Ascending aorta (tissue), 2 donors: ENCODE data around the gene TMEM266. TPM values are rescaled to one million over a fixed set of nuclear protein-coding genes. Genes with fewer than 3 reads are reported as not detected.

Experiments used
- DNase-seq, 2 donors: peaks; one replicate each; pipeline ENCODE4 v3.0.0-alpha.2; 2019; ENCODE audit warnings: low spot score in 2 of 2
- H3K27ac ChIP-seq, 2 donors: fragments of 200-600 bp; sonication (generic); one replicate each; pipeline ENCODE4 v1.5.1; 2016 to 2017; ENCODE audit warnings: mild to moderate bottlenecking in 1 of 2
- H3K27me3 ChIP-seq: fragments of 200-600 bp; sonication (generic); one replicate; pipeline ENCODE4 v1.5.1; 2017
- H3K36me3 ChIP-seq, 2 donors: fragments of 200-600 bp; sonication (generic); one replicate each; pipeline ENCODE4 v1.5.1; 2016
- H3K4me1 ChIP-seq, 2 donors: fragments of 200-600 bp; sonication (generic); one replicate each; pipeline ENCODE4 v1.5.1; 2016 to 2017; ENCODE audit warnings: mild to moderate bottlenecking in 1 of 2
- H3K4me3 ChIP-seq, 2 donors: fragments of 200-600 bp; sonication (generic); one replicate each; pipeline ENCODE4 v1.5.1; 2016 to 2017; ENCODE audit warnings: mild to moderate bottlenecking in 1 of 2
- H3K9me3 ChIP-seq, 2 donors: fragments of 200-600 bp; sonication (generic); one replicate each; pipeline ENCODE4 v1.5.1; 2016
- CTCF ChIP-seq, 3 experiments: fragments of 200-600 bp in 2 of 3; fragments of 450-650 bp in 1 of 3; sonication (generic) in 2 of 3; IDR thresholded peaks; one replicate each; pipeline ENCODE4 v1.5.1; 2016 to 2019; ENCODE audit warnings: antibody characterized with exemption in 3 of 3, mild to moderate bottlenecking in 1 of 3, moderate library complexity in 1 of 3
- intact Hi-C: fragments of 100-400 bp; cut with DNase I; formaldehyde crosslinking; loops from one replicate; pipeline ENCODE4 v1.15.1; 2023
- total RNA-seq: library from RNA; depleted of rRNA; stranded (reverse); fragments of >200 nt; gene quantifications from one replicate; pipeline ENCODE4 v1.1.0, GENCODE V29; 2016

Gene TMEM266
- total RNA-seq, 1 donor from 2014 or later: not detected

- intact Hi-C loops: no loop called here
- Histone ChIP-seq H3K27me3 (no peaks in the 10 kb centered on the region), H3K36me3 (peaks cover 0 to 42% of the 10 kb centered on the region in 2 donors), H3K4me1 (peaks cover 0 to 2% of the 10 kb centered on the region in 2 donors), H3K27ac (no peak overlapping the region), H3K4me3 (no peak overlapping the region), H3K9me3 (no peaks in the 10 kb centered on the region)
- DNase-seq: peak in 1 of 2 donors; percentile 48
- TF ChIP-seq CTCF (IDR thresholded peaks at IDR 0.05): no peak
These were observed 148.4 kb downstream of the TMEM266 start for GRCh38 chr15:76208084-76208785.

GRCh38 chr15:76208786-76209424 lies 149.1 kb downstream of the TMEM266 start:
- Histone ChIP-seq H3K4me3 (no peak overlapping the region), H3K36me3 (peaks cover 0 to 48% of the 10 kb centered on the region in 2 donors), H3K27ac (no peak overlapping the region), H3K27me3 (no peaks in the 10 kb centered on the region), H3K9me3 (no peaks in the 10 kb centered on the region), H3K4me1 (peaks cover 0 to 2% of the 10 kb centered on the region in 2 donors)
- peak in 1 of 2 donors; percentile 40 for DNase-seq
- TF ChIP-seq CTCF (IDR thresholded peaks at IDR 0.05): no peak
- intact Hi-C loops: no loop called here

GRCh38 chr15:76209523-76209922 lies 149.7 kb downstream of the TMEM266 start:
- TF ChIP-seq CTCF (IDR thresholded peaks at IDR 0.05): no peak
- H3K27ac ChIP-seq: no peak overlapping the region
- peaks cover 0 to 2% of the 10 kb centered on the region in 2 donors for H3K4me1 ChIP-seq
- H3K36me3 ChIP-seq: peaks cover 3 to 53% of the 10 kb centered on the region in 2 donors
- H3K9me3 ChIP-seq: no peaks in the 10 kb centered on the region
- no peak overlapping the region for H3K4me3 ChIP-seq
- H3K27me3 ChIP-seq: no peaks in the 10 kb centered on the region
- intact Hi-C loops: no loop called here
- DNase-seq: no peak

- peaks cover 6 to 57% of the 10 kb centered on the region in 2 donors for H3K36me3 ChIP-seq
- intact Hi-C loops: no loop called here
These were observed 150.2 kb downstream of the TMEM266 start for GRCh38 chr15:76209942-76210341.

GRCh38 chr15:76215634-76216033 lies 155.8 kb downstream of the TMEM266 start:
- H3K4me1 ChIP-seq: peaks cover 0 to 2% of the 10 kb centered on the region in 2 donors
- intact Hi-C loops: no loop called here
- H3K4me3 ChIP-seq: no peak overlapping the region
- no peak overlapping the region for H3K27ac ChIP-seq
- no peaks in the 10 kb centered on the region for H3K27me3 ChIP-seq
- no peaks in the 10 kb centered on the region for H3K9me3 ChIP-seq
- TF ChIP-seq CTCF (IDR thresholded peaks at IDR 0.05): no peak
- DNase-seq: no peak
- peaks cover 9 to 49% of the 10 kb centered on the region in 2 donors for H3K36me3 ChIP-seq

More at GRCh38 chr15:76209942-76210341, 150.2 kb downstream of the TMEM266 start:
- no peak overlapping the region for H3K27ac ChIP-seq
- H3K4me1 ChIP-seq: peaks cover 0 to 2% of the 10 kb centered on the region in 2 donors
- no peak overlapping the region for H3K4me3 ChIP-seq
- H3K27me3 ChIP-seq: no peaks in the 10 kb centered on the region
- no peak for TF ChIP-seq CTCF (IDR thresholded peaks at IDR 0.05)
- DNase-seq: no peak
- H3K9me3 ChIP-seq: no peaks in the 10 kb centered on the region
